A549 (cell line): Measurements from ENCODE around the gene CKS2.

Source experiments
- FOSL2 ChIP-seq, 2 experiments: fragments of 450-650 bp in 1 of 2; fragments of >200 bp in 1 of 2; sonication (Bioruptor Twin) in 1 of 2; formaldehyde crosslinking; IDR thresholded peaks; 2 replicates each; pipeline versions ENCODE4 v1.5.0 to v1.6.1; 2016 to 2020; ENCODE audit warnings: mild to moderate bottlenecking in 1 of 2, moderate library complexity in 1 of 2
- POLR2A ChIP-seq: IDR thresholded peaks from 2 replicates; pipeline ENCODE4 v1.6.1; 2012; ENCODE audit warnings: mild to moderate bottlenecking, low read length
- SMC3 ChIP-seq: fragments of >200 bp; sonication (Bioruptor Twin); formaldehyde crosslinking; IDR thresholded peaks from 3 replicates; pipeline ENCODE4 v1.6.1; 2018; ENCODE audit warnings: inconsistent platforms
- TF ChIP-seq, protein P1 (sequence below): fragments of >200 bp; sonication (Bioruptor Twin); formaldehyde crosslinking; IDR thresholded peaks from 3 replicates; pipeline ENCODE4 v1.5.1; 2016

DNA sequence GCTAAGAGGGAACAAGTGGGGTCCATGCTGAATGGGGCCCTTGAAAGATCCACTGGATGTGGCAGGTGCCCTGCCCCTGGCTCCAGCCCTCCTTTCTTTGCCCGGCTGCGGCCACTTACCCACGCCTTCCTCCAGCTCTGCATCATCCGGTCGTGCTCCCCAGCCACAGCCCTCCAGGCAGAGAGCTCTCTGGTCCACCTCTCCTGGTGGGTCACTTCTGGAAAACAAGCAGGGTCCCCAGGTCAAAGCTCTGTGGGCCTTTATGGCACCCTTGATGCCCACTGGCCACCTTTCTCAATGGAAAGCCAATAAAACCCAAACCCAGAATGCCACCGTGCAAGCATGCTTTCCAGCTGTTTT, 52.3 kb downstream of the CKS2 start:
- no peak for TF ChIP-seq FOSL2 (IDR thresholded peaks at IDR 0.05)
- no peak for TF ChIP-seq FOSL2 (CRISPR knock-in tag; IDR thresholded peaks at IDR 0.05)
- TF ChIP-seq POLR2A: no peak
- TF ChIP-seq, protein P1, sequence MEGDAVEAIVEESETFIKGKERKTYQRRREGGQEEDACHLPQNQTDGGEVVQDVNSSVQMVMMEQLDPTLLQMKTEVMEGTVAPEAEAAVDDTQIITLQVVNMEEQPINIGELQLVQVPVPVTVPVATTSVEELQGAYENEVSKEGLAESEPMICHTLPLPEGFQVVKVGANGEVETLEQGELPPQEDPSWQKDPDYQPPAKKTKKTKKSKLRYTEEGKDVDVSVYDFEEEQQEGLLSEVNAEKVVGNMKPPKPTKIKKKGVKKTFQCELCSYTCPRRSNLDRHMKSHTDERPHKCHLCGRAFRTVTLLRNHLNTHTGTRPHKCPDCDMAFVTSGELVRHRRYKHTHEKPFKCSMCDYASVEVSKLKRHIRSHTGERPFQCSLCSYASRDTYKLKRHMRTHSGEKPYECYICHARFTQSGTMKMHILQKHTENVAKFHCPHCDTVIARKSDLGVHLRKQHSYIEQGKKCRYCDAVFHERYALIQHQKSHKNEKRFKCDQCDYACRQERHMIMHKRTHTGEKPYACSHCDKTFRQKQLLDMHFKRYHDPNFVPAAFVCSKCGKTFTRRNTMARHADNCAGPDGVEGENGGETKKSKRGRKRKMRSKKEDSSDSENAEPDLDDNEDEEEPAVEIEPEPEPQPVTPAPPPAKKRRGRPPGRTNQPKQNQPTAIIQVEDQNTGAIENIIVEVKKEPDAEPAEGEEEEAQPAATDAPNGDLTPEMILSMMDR: no peak
- no peak for TF ChIP-seq SMC3
